T1000 (cell line): ENCODE data around the gene GSX1.
"Not testable (repeated sequence)": the region's sequence is repeated elsewhere in the genome, so short reads cannot be mapped to it uniquely, and the experiment has no call there.

Experiments used
- DNase-seq: peaks from one replicate; lab custom pipeline; 2025; ENCODE audit warnings: mixed read lengths; lab: John Stamatoyannopoulos, UW

GSX1 gene

GRCh38 chr13:27792393-27793218 is at the start of gene GSX1:
Gene GSX1, plus strand, starts transcription at chr13:27792483. Its CDS starts 208 bp downstream, at chr13:27792691.
- DNase-seq: no peak

- DNase-seq: no peak
Measured at GRCh38 chr13:27744801-27745200, 47.5 kb upstream of the GSX1 start.

GRCh38 chr13:27745301-27745700 is 47.0 kb upstream of the GSX1 start:
- no peak for DNase-seq

GRCh38 chr13:27748143-27748542 is 44.1 kb upstream of the GSX1 start:
- DNase-seq: not testable (repeated sequence)

- no peak for DNase-seq
Measured at GRCh38 chr13:27751953-27752532, 40.2 kb upstream of the GSX1 start.

GRCh38 chr13:27765650-27766049 is 26.6 kb upstream of the GSX1 start:
- DNase-seq: no peak

GRCh38 chr13:27770809-27771208 is 21.5 kb upstream of the GSX1 start:
- DNase-seq: no peak

GRCh38 chr13:27772651-27773425 is 19.4 kb upstream of the GSX1 start:
- no peak for DNase-seq

GRCh38 chr13:27774169-27774568 is 18.1 kb upstream of the GSX1 start:
- no peak for DNase-seq

GRCh38 chr13:27774651-27775050 is 17.6 kb upstream of the GSX1 start:
- no peak for DNase-seq

GRCh38 chr13:27775943-27776342 is 16.3 kb upstream of the GSX1 start:
- no peak for DNase-seq

- no peak for DNase-seq
Measured at GRCh38 chr13:27782151-27782550, 10.1 kb upstream of the GSX1 start.

GRCh38 chr13:27783111-27783510 is 9.2 kb upstream of the GSX1 start:
- no peak for DNase-seq

- no peak for DNase-seq
Measured at GRCh38 chr13:27788271-27788670, 4.0 kb upstream of the GSX1 start.

- no peak for DNase-seq
Measured at GRCh38 chr13:27789153-27789494, 3.2 kb upstream of the GSX1 start.

GRCh38 chr13:27789495-27790303 is 2.6 kb upstream of the GSX1 start:
- DNase-seq: no peak

- DNase-seq: no peak
Measured at GRCh38 chr13:27790523-27790922, 1.8 kb upstream of the GSX1 start.

GRCh38 chr13:27791146-27791900 is 960 bp upstream of the GSX1 start:
- DNase-seq: no peak

GRCh38 chr13:27791901-27792392 is 336 bp upstream of the GSX1 start:
- DNase-seq: no peak

- DNase-seq: no peak
Measured at GRCh38 chr13:27793507-27794367, 1.5 kb downstream of the GSX1 start.
